H1 (cell line): ENCODE measurements around the gene DLAT. TPM values are rescaled to one million over a fixed set of nuclear protein-coding genes. Genes with fewer than 3 reads are reported as not detected.

ENCODE experiments used
- CTCF ChIA-PET: fragments of 300-600 bp; sonication (Branson Sonifier 250); formaldehyde crosslinking; loops from one replicate; lab custom pipeline; 2021; ENCODE audit not compliant: partially characterized antibody; lab: Charles Lee
- POLR2A ChIA-PET: fragments of 300-600 bp; sonication (Branson Sonifier 250); formaldehyde crosslinking; loops from one replicate; lab custom pipeline; 2021; ENCODE audit warnings: inconsistent platforms; ENCODE audit not compliant: partially characterized antibody; lab: Charles Lee
- DNase-seq, 2 experiments: peaks; one replicate each; pipeline versions ENCODE4 v3.0.0 to v3.0.0-alpha.2; 2010 to 2022; ENCODE audit warnings: low spot score in 2 of 2, low read depth in 1 of 2, mixed read lengths in 1 of 2
- FAIRE-seq: peaks from 2 replicates; lab custom pipeline; 2011; peaks lifted over from hg19 to GRCh38; lab: Jason Lieb, UNC
- H2AFZ ChIP-seq: 2 replicates; pipeline ENCODE4 v1.8.1; 2012; ENCODE audit warnings: low read length, inconsistent platforms
- H2AK5ac ChIP-seq: 2 replicates; pipeline ENCODE4 v1.6.1; 2013; ENCODE audit warnings: low read depth, low read length
- H2BK120ac ChIP-seq: replicated peaks from 2 replicates; pipeline ENCODE3; 2013; ENCODE audit warnings: low read depth, low read length, inconsistent platforms
- H2BK12ac ChIP-seq: 2 replicates; pipeline ENCODE4 v1.6.1; 2013; ENCODE audit warnings: low read depth, low read length
- H2BK15ac ChIP-seq: 2 replicates; pipeline ENCODE4 v1.6.1; 2013; ENCODE audit warnings: low read length
- H2BK20ac ChIP-seq: 2 replicates; pipeline ENCODE4 v1.6.1; 2013; ENCODE audit warnings: low read length
- H2BK5ac ChIP-seq: 2 replicates; pipeline ENCODE4 v1.6.1; 2013; ENCODE audit warnings: low read depth, low read length
- H3K14ac ChIP-seq: 2 replicates; pipeline ENCODE4 v1.6.1; 2013; ENCODE audit warnings: inconsistent platforms; ENCODE audit not compliant: insufficient read length
- H3K18ac ChIP-seq: 2 replicates; pipeline ENCODE4 v1.6.1; 2013; ENCODE audit warnings: low read length; ENCODE audit errors: extremely low read depth
- H3K23ac ChIP-seq: 2 replicates; pipeline ENCODE4 v1.6.1; 2013; ENCODE audit warnings: inconsistent platforms; ENCODE audit not compliant: insufficient read length
- H3K23me2 ChIP-seq: 2 replicates; pipeline ENCODE4 v1.6.1; 2013; ENCODE audit warnings: low read depth, low read length
- H3K27ac ChIP-seq: 2 replicates; pipeline ENCODE4 v1.6.1; 2011; ENCODE audit warnings: low read depth, low read length, inconsistent platforms
- H3K27me3 ChIP-seq, 4 experiments: replicated peaks in 1 of 4; 1 replicate in 1 of 4; 2 replicates in 3 of 4; pipeline versions ENCODE4 v1.6.1 to v1.8.1; 2011 to 2013; ENCODE audit warnings: low read length in 3 of 4, mild to moderate bottlenecking in 3 of 4, inconsistent platforms in 2 of 4, mixed read lengths in 2 of 4, moderate library complexity in 1 of 4; ENCODE audit not compliant: control insufficient read depth in 3 of 4, insufficient read depth in 3 of 4; ENCODE audit errors: extremely low read depth in 1 of 4
- H3K36me3 ChIP-seq, 4 experiments: 2 replicates each; pipeline versions ENCODE4 v1.6.1 to v1.8.1; 2011 to 2013; ENCODE audit warnings: mild to moderate bottlenecking in 4 of 4, low read length in 3 of 4, moderate library complexity in 2 of 4, control low read depth in 1 of 4, inconsistent platforms in 1 of 4; ENCODE audit not compliant: insufficient read depth in 4 of 4, control insufficient read depth in 2 of 4
- H3K4ac ChIP-seq: replicated peaks from 2 replicates; pipeline ENCODE3; 2013; ENCODE audit warnings: low read length, low read depth, mixed read lengths, inconsistent platforms; ENCODE audit not compliant: insufficient read length
- H3K4me1 ChIP-seq, 4 experiments: replicated peaks in 1 of 4; 1 replicate in 1 of 4; 2 replicates in 3 of 4; pipeline versions ENCODE4 v1.6.1 to v1.8.1; 2011 to 2013; ENCODE audit warnings: low read length in 3 of 4, inconsistent platforms in 2 of 4, mixed read lengths in 1 of 4; ENCODE audit not compliant: insufficient read depth in 4 of 4, control insufficient read depth in 3 of 4
- H3K4me2 ChIP-seq, 2 experiments: 2 replicates each; pipeline versions ENCODE4 v1.6.1 to v1.8.1; 2011 to 2013; ENCODE audit warnings: low read depth in 2 of 2, low read length in 2 of 2, control low read depth in 1 of 2, inconsistent platforms in 1 of 2, mild to moderate bottlenecking in 1 of 2; ENCODE audit not compliant: insufficient read depth in 1 of 2
- H3K4me3 ChIP-seq, 4 experiments: fragments of 200-600, 300-600 bp in 1 of 4; sonication (generic), shearing (Covaris generic), sonication (Bioruptor Twin) in 1 of 4; 2 replicates each; pipeline versions ENCODE4 v1.5.1 to v1.8.1; 2011 to 2016; ENCODE audit warnings: low read length in 4 of 4, low read depth in 3 of 4, control low read depth in 2 of 4, inconsistent platforms in 2 of 4, mild to moderate bottlenecking in 2 of 4, mixed read lengths in 1 of 4, moderate library complexity in 1 of 4; ENCODE audit not compliant: insufficient read depth in 2 of 4; ENCODE audit errors: extremely low read depth in 1 of 4
- H3K56ac ChIP-seq: replicated peaks from 2 replicates; pipeline ENCODE3; 2013; ENCODE audit warnings: low read depth, mild to moderate bottlenecking, mixed read lengths, low read length, inconsistent platforms; ENCODE audit not compliant: insufficient read length
- H3K79me1 ChIP-seq: 2 replicates; pipeline ENCODE4 v1.6.1; 2013; ENCODE audit warnings: low read depth, low read length, control low read depth
- H3K79me2 ChIP-seq, 2 experiments: 2 replicates each; pipeline versions ENCODE4 v1.6.1 to v1.8.1; 2012 to 2013; ENCODE audit warnings: low read length in 2 of 2, mild to moderate bottlenecking in 2 of 2, inconsistent platforms in 1 of 2; ENCODE audit not compliant: insufficient read depth in 2 of 2, control insufficient read depth in 1 of 2
- H3K9ac ChIP-seq, 4 experiments: replicated peaks in 1 of 4; 1 replicate in 1 of 4; 2 replicates in 3 of 4; pipeline versions ENCODE4 v1.6.1 to v1.8.1; 2011 to 2013; ENCODE audit warnings: low read depth in 3 of 4, low read length in 3 of 4, control low read depth in 2 of 4, mild to moderate bottlenecking in 2 of 4, moderate library complexity in 2 of 4, inconsistent platforms in 1 of 4; ENCODE audit errors: extremely low read depth in 1 of 4
- H3K9me3 ChIP-seq, 2 experiments: 2 replicates each; pipeline versions ENCODE4 v1.6.1 to v1.8.1; 2012 to 2013; ENCODE audit warnings: mild to moderate bottlenecking in 2 of 2, moderate library complexity in 2 of 2, control low read depth in 1 of 2, inconsistent platforms in 1 of 2, low read depth in 1 of 2, low read length in 1 of 2, mixed read lengths in 1 of 2; ENCODE audit not compliant: insufficient read depth in 2 of 2
- H4K20me1 ChIP-seq, 2 experiments: replicated peaks in 1 of 2; 2 replicates each; pipeline versions ENCODE3 to v1.8.1; 2011 to 2013; ENCODE audit warnings: inconsistent platforms in 2 of 2, low read length in 2 of 2, mild to moderate bottlenecking in 1 of 2; ENCODE audit not compliant: insufficient read depth in 2 of 2, control insufficient read depth in 1 of 2
- H4K5ac ChIP-seq: 2 replicates; pipeline ENCODE4 v1.6.1; 2013; ENCODE audit warnings: low read length, low read depth, mixed read lengths, inconsistent platforms; ENCODE audit not compliant: insufficient read length
- H4K8ac ChIP-seq: 2 replicates; pipeline ENCODE4 v1.8.0; 2013; ENCODE audit warnings: mild to moderate bottlenecking, moderate library complexity, low read length, inconsistent platforms; ENCODE audit not compliant: insufficient read depth; ENCODE audit errors: extremely low read depth
- H4K91ac ChIP-seq: replicated peaks from 2 replicates; pipeline ENCODE3; 2013; ENCODE audit warnings: low read length, mixed read lengths, inconsistent platforms; ENCODE audit not compliant: insufficient read length
- CREB1 ChIP-seq: IDR thresholded peaks from 2 replicates; pipeline ENCODE4 v1.6.1; 2012; ENCODE audit warnings: inconsistent platforms
- HDAC2 ChIP-seq, 2 experiments: fragments of 300-600 bp in 1 of 2; sonication (generic) in 1 of 2; IDR thresholded peaks; 2 replicates each; pipeline ENCODE4 v1.6.1; 2011 to 2012; ENCODE audit warnings: low read depth in 2 of 2, low read length in 2 of 2, mild to moderate bottlenecking in 2 of 2, moderate library complexity in 2 of 2, borderline replicate concordance in 1 of 2, inconsistent platforms in 1 of 2
- KDM4A ChIP-seq: IDR thresholded peaks from one replicate; pipeline ENCODE4 v1.7.1; 2012; ENCODE audit warnings: low read depth, mild to moderate bottlenecking, moderate library complexity, low read length, inconsistent platforms; ENCODE audit not compliant: severe bottlenecking
- KDM5A ChIP-seq: fragments of 200-600 bp; IDR thresholded peaks from 2 replicates; pipeline ENCODE4 v1.7.1; 2012; ENCODE audit warnings: mild to moderate bottlenecking, low read length, inconsistent platforms, mixed read lengths
- SIN3A ChIP-seq, 2 experiments: IDR thresholded peaks in 1 of 2; conservative IDR thresholded peaks in 1 of 2; 2 replicates each; pipeline ENCODE4 v1.6.1; 2011 to 2012; ENCODE audit warnings: low read length in 2 of 2, improper control_type of control experiment in 1 of 2, low read depth in 1 of 2, mild to moderate bottlenecking in 1 of 2
- WGBS, 2 experiments: shearing (Covaris generic) in 1 of 2; methylation state at CpG; one replicate each; pipeline versions ENCODE4 v1.1.6 to v1.1.7; 2013 to 2015; ENCODE audit warnings: low lambda C conversion rate in 2 of 2, mixed read lengths in 2 of 2, inconsistent platforms in 1 of 2, low coverage in 1 of 2, missing lambda C conversion rate in 1 of 2; ENCODE audit not compliant: insufficient replicate concordance in 2 of 2, insufficient coverage in 1 of 2, insufficient read length in 1 of 2; ENCODE audit errors: extremely low coverage in 1 of 2, missing lambda C conversion rate in 1 of 2; 5-methylcytosine and 5-hydroxymethylcytosine counted together
- polyA plus RNA-seq, 7 experiments: library from polyadenylated mRNA; depleted of rRNA in 3 of 7; stranded (reverse) in 5 of 7; unstranded in 2 of 7; fragments of >200 nt in 5 of 7; fragments of 200-250 nt in 2 of 7; gene quantifications; 1 replicate in 5 of 7; 2 replicates in 1 of 7; 4 replicates in 1 of 7; pipeline versions ENCODE4 v1.2.1 to v1.2.3, GENCODE V29; 2011 to 2013; ENCODE audit warnings: missing spikeins in 2 of 7, mixed read lengths in 2 of 7
- total RNA-seq: library from RNA; stranded (reverse); fragmentation: NEBNext Ultra II Directional; extraction: Animal tissue kit (Norgen Biotek cat#: 25700); gene quantifications from 2 replicates; pipeline ENCODE4 v1.2.1, GENCODE V29; 2021

Gene DLAT
- total and polyA plus RNA-seq, 2 of the 8 experiments (the other 6 are each of a cell fraction or from before 2014, with no cell fraction given) = 23.1 to 66.2 TPM

DNA sequence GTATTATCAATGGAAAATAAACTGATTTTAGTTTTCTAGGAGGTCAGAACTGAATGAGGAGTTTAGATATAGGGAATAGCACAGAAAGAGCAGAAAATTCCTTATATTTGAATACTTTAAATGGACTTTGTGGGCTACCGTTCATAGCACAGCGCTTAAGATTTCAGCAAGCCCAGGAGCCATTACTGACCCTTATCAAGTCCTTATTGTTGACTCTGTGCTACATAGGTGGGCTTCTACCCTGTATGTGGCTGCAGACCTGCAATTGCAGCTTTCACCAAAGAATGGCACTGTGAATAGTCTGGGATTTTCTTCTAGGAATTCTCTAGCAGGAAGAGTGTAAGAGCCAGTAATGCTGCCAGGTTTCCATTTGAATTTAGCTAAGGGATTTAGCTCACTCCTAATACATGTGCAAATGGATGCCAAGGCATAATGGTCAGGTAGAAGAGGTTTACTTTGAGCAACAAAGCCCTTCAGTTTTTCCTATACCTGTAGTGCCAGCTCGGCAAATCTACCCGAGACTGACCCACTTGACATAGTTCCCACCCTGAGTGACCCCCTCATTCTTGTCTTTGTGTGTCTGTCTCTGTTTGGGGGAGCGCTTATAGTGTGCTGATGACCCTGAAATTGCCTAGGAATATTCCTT, 42.5 kb upstream of the DLAT start:
- WGBS, 2 experiments = 43% methylated on average over 5 of the region's 5 CpGs; no CpG with 5 or more reads in 1 of the 2 experiments
- H3K9ac ChIP-seq = peak overlapping the region; percentile 20 to 52 (median 32); a peak in 3 of 7 replicates
- peaks cover 14 to 20% (median 18%) of the 10 kb centered on the region in 4 experiments; a peak in 6 of 7 replicates for H3K4me1 ChIP-seq
- TF ChIP-seq HDAC2 (IDR thresholded peaks at IDR 0.05; ENCODE audit: borderline replicate concordance in 1 of 2, low read depth in 2 of 2, low read length in 2 of 2) = no peak
- TF ChIP-seq KDM5A = no peak
- TF ChIP-seq KDM4A = no peak
- TF ChIP-seq CREB1 = no peak
- peak in 1 of 2 experiments; percentile 57; a peak in 1 of 4 replicates for TF ChIP-seq SIN3A (conservative IDR thresholded peaks at IDR 0.05 in 1 of 2, IDR thresholded peaks at IDR 0.05 in 1 of 2; ENCODE audit: low read depth in 1 of 2, low read length in 2 of 2)
- H2BK5ac ChIP-seq = peak overlapping the region; percentile 63; the same call in 1 of the 2 replicates
- no peak overlapping the region for H3K4ac ChIP-seq
- FAIRE-seq (no peak), DNase-seq (no peak)
- H3K4me3 ChIP-seq = peak overlapping the region; percentile 3 to 46 (median 20); a peak in 6 of 8 replicates
- POLR2A ChIA-PET = interaction anchor here (0.5 to 3.4 kb wide), 13 partner anchors 15 to 1472 kb away, joined by 3 to 12 read pairs (median 4); partner anchors contain the start of genes ALG9, C11orf52 and DIXDC1
- no peak overlapping the region for H2BK120ac ChIP-seq
- H3K23ac ChIP-seq = no peak overlapping the region
- H3K56ac ChIP-seq = no peak overlapping the region
- peak overlapping the region; percentile 84 for H3K27ac ChIP-seq
- H4K5ac ChIP-seq = peak overlapping the region; percentile 77
- no peak overlapping the region for H3K14ac ChIP-seq
- H3K79me2 ChIP-seq = no peaks in the 10 kb centered on the region
- H2BK12ac ChIP-seq = peak overlapping the region; percentile 56; the same call in 1 of the 2 replicates
- H3K36me3 ChIP-seq = peaks cover 0 to 23% (median 8%) of the 10 kb centered on the region in 4 experiments; a peak in 4 of 8 replicates
- no peaks in the 10 kb centered on the region; a peak in 1 of 7 replicates for H3K27me3 ChIP-seq
- no peaks in the 10 kb centered on the region for H3K9me3 ChIP-seq
- peak overlapping the region; percentile 84; the same call in 1 of the 2 replicates for H3K18ac ChIP-seq
- no peak overlapping the region for H2BK15ac ChIP-seq
- no peak overlapping the region for H4K8ac ChIP-seq
- no peak overlapping the region for H2AFZ ChIP-seq
- peaks cover 2% of the 10 kb centered on the region; the same call in 1 of the 2 replicates for H3K23me2 ChIP-seq
- no peak overlapping the region; the same call in 1 of the 2 replicates for H2AK5ac ChIP-seq
- peak overlapping the region; percentile 23 for H4K91ac ChIP-seq
- no peak overlapping the region for H2BK20ac ChIP-seq
- H3K79me1 ChIP-seq = no peaks in the 10 kb centered on the region; the same call in 1 of the 2 replicates
- peak overlapping the region; percentile 70 to 78 for H3K4me2 ChIP-seq
- H4K20me1 ChIP-seq = no peaks in the 10 kb centered on the region
- CTCF ChIA-PET = interaction anchor here (0.7 to 21.3 kb wide), 36 partner anchors 9 to 1668 kb away, joined by 3 to 565 read pairs (median 7); partner anchors contain the start of genes ALG9, C11orf52, CFAP68 and CRYAB
